Hematopoietic multipotent progenitor cell treated with erythropoietin and hydrocortisone succinate and interleukin-3 and kit ligand, for 17 days (in vitro differentiated cells): Measurements from ENCODE around the gene STRADA.
A peak's percentile ranks its signal among the peaks of the same experiment; 100 is the strongest.

Source experiments
- DNase-seq: peaks from one replicate; pipeline ENCODE4 v3.0.0-alpha.2; 2015; ENCODE audit warnings: low spot score

STRADA gene, protein sequence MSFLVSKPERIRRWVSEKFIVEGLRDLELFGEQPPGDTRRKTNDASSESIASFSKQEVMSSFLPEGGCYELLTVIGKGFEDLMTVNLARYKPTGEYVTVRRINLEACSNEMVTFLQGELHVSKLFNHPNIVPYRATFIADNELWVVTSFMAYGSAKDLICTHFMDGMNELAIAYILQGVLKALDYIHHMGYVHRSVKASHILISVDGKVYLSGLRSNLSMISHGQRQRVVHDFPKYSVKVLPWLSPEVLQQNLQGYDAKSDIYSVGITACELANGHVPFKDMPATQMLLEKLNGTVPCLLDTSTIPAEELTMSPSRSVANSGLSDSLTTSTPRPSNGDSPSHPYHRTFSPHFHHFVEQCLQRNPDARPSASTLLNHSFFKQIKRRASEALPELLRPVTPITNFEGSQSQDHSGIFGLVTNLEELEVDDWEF

DNA sequence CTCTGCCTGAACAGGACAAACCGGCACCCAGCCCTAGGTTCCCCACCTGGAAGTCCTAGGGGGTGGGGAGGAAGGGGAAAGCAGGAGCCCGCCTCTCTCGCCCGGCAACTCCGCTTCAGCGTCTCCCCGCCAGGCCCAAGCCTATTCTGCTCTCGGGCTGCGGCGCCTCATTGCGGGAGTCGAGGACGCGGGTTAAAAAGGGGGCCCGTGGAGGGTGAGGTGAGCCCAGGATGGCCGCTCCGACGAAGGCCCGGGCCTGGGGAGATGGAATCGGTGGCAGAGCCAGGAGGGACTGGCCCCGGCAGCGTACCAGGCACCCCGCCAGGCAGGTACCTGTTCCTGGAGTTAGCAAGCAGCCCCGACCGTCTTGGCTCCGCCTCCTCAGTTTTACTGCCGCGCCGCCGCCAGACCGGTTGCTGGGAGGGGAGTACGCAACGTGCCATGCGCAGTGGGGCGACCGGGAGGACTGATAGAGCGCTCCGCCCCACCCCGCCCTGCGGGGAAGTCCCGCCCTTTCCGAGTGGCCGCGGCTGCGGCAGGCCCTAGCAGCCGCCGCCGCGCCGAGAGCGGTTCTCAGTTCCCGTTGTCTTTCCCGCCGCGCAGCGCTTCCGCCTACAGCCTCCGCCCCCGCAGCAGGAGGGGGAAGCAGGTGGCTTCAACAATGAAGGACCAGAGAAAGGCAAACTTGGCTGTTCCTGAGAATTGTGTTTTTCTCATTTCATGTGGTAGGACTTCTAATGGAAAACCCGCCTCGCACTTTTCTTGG lies at the start of gene STRADA:
Gene STRADA, minus strand, starts transcription at position 392 of the 766 bp plus-strand sequence. CDS start 13,430 bp downstream, outside the sequence.
- peak; percentile 99 for DNase-seq

DNA sequence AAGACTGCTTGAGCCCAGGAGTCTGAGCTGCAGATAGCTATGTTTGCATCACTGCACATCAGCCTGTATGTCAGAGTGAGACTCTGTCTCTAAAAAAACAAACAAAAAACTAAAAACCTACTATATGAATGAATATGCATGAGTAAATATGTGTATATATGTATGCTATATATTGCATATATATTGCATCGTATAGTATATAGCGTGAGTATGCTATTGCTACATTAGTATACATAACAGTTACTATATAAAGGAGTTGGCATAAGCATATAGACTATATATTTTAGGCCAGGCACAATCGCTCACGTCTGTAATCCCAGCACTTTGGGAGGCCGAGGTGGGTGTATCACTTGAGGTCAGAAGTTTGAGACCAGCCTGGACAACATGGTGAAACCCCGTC lies 48.5 kb upstream of the STRADA start:
- no peak for DNase-seq

DNA sequence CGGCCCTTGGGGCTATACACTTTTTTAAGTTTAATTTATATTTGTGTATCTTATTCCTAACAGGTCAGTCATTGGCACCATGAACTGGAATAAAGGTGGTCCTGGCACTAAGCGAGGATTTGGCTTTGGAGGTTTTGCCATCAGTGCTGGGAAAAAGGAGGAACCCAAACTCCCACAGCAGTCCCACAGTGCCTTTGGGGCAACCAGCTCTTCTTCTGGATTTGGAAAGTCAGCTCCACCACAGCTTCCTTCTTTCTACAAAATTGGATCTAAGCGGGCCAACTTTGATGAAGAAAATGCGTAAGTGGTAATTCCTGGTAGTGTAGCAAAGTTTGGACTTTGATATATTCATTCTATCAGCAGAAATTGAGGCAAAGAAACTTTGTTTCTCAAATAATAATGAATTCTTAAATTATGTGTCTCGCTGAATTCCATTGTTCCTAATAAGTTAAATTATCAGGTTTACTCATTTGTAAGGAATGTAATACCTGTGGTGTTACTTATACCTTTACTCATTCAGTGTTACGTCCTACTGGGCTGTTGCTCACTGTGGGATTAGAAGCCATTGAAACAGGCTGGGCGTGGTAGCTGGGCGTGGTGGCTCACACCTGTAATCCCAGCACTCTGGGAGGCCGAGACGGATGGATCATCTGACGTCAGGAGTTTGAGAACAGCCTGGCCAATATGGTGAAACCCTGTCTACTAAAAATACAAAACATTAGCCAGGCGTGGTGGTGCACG lies 45.5 kb upstream of the STRADA start:
- no peak for DNase-seq

DNA sequence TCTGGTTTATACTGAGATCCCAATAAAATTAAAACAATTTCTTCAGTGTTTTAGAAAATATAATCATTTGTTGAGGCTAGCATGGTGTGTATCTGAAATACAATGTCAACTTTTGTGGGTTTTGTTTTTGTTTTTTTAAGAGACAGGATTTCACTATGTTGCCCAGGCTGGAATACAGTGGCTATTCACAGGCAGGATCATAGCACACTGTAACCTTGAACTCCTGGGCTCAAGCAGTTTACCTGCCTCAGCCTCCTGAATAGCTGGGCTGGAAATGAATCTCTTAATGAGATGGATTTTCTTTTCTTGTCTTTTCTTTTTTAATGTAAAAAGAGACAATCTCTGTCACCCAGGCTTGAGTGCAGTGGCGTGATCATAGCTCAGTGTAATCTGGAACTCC lies 44.5 kb upstream of the STRADA start:
- DNase-seq, result no peak

DNA sequence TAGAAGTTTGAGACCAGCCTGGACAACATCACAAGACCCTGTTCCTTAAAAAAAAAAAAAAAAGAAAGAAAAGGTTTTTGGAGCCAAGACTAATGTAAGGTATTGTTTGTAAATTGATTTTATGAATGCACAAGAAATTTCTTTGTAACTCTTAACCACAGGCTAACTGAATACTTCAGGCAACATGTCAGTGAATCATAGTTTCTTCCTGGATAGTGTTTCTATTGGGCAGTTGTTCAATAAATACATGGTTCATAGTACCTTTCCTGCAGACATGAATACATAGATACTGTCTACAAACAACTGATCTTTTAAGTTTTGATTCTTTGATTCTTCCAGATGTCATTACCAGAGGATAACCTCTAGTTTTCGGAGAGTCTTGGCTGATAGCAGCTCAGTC lies 44.0 kb upstream of the STRADA start:
- DNase-seq, result no peak

DNA sequence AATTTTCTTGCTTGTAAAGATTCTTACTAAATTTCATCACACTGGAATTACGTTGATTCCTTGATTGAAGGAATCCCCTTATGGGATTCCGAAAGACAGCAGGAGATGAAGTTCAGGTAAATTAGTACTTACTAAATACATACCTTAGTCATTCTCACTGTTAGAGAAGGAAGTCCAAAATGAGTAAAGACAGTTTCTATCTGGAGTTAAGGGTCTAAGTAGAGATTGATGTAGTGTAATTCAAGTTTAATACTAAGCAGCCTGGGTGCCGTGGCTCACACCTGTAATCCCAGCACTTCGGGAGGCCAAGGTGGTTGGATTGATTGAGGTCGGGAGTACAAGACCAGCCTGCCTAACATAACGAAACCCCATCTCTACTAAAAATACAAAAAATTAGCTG lies 41.9 kb upstream of the STRADA start:
- DNase-seq, result no peak

DNA sequence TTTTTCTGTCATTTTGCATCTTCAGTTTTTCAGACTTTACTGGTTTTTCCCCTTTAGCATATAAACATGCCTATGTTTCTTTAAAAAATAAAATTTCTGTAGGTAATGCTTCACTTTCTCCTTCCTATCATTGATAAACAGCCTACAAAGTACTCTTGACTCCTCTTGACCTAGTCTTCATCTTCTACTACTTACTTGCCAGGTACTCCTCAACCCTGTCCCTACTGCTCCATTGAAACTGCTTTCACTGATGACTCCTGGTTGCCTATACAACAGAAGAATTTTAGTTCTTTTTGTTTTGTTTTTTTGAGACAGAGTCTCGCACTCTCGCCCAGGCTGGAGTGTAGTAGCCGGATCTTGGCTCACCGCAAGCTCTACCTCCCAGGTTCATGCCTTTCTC lies 39.3 kb upstream of the STRADA start:
- no peak for DNase-seq

DNA sequence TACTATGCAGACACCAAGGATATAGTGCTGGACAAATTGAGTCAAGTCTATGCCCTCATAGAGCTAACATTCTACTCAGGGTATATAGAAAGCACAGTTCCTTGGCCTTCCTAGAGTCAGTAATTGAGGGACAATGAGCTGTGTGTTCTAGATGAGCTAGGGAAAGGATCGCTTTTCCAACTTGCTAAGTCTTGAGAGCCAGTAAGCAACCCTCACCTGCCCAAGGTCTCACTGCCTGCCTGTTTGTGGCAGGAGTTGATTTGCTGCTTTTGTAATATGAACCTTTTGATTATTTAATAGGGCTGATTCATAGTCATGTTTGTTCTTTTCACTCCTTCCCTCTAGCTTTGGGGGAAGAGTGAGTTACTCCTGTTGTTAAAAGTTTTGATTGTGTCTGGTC lies 38.9 kb upstream of the STRADA start:
- no peak for DNase-seq

DNA sequence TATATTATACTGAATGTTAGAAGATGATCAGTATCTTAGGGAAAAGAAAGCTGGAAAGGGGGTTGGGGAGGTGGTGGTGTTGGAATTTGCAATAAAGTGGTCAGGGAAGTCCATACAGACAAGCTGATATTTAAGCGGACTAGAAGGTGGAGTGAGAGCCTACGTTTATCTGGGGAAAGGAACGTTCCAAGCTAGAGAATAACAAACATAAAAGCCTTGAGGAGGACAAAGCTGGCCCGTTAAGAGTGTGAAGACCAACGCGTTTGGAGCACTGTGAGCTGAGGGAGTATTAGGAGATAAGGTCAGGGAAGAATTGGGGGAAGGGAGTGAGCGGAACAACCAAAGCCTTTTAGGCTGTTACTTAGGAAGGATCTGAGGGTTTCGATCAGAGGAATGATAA lies 33.8 kb upstream of the STRADA start:
- DNase-seq, result no peak

DNA sequence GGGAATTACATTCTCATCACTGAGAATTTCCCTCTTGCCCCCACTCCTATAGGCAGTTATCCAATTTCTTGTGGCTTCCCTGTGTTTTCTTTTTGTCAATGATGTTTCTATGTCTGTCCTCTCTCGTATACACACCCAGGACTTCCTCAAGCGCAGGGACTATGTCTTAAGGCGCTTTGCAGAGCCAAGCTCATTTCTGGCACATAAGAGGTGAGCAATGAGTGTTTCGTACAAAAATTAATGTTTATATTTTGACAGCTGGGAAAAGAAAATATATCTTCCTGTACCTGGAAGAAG lies 33.3 kb upstream of the STRADA start:
- no peak for DNase-seq

DNA sequence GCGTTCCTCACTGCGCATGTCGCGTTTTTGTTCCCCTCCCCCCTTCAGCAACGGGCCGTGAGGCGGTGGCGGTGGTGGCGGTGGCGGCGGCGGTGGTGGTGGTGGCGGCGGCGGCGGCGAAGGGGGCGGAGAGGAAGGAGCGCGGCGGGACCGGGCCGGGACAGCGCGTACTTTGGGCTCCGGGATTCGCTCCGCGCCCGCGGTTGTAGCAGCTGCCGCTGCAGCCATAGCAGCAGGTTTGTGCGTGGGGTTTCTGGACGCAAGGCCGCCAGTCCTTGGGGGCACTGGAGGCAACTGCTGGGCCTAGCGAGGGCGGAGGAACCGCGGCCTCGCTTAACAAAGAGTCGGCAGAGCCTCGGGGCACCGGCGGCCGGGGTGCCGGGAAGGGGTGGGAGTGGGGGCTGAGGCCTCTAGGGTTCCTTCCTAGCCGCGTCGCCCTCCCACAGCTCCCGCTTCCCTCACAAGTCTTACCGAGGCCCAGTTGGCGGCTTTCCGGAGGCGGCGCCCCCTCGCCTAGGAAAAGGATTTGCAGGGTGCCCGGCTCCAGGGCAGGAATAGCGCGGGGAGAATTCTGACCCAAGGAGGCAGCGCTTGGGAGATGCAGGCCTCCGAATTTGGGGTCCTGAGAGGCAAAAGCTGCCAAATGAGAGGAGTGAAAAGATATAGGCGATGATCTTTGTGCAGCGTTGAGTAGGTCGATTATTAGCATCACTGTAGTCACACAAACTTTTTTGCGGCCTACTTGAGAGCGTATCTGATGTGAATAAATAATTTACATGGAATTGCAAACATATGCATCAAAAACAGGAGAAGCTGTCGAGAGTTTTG lies 32.8 kb upstream of the STRADA start, which contains the start of gene DDX42:
Gene DDX42, plus strand, starts transcription at position 30 of the 828 bp plus-strand sequence. CDS start 12,880 bp downstream, outside the sequence.
- DNase-seq, result no peak

DNA sequence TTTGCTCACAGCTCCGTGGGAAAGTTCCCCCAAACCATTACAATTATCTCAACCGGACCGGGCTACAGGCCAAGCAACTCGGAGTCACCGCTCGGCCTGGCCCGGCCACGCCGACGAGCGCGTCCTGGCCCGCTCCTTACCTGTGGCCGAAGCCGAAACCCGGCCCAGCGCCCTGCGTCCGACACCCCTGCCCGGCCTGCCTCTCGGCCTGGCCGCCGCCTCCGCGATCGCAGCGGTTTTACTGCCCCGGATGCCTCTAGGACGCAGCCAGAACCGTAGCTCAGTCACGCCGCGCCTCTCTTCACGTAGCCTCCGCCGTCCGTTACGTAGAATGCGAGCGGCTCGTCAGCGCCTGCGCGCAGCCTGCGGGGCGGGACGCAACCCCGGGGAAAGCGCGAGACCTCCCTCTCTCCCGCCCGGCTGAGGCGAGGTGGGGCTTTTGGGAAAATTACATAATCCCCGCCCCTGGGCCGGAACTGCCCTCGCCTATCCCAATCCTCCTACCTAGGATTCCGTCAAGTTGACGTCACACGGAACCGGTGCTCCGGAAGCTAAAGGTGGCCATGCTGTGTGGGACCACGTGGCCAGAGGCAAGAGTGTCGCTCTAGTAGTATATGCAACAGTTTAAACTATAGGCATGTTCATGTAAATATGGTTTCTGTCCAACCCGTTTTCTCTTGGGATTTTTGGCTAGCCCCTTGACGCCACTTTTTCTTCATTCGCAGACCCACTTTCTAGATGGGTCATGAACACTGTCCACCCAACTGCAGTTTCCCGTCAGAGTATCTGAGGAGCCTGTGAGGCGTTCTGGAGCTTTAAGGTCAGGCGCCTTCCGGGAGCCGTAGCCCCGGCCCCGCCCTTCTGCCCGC lies 31.9 kb upstream of the STRADA start, which contains the start of gene CCDC47:
Gene CCDC47, minus strand, starts transcription at position 326 of the 869 bp plus-strand sequence. CDS start 7,422 bp downstream, outside the sequence.
- peak; percentile 98 for DNase-seq

DNA sequence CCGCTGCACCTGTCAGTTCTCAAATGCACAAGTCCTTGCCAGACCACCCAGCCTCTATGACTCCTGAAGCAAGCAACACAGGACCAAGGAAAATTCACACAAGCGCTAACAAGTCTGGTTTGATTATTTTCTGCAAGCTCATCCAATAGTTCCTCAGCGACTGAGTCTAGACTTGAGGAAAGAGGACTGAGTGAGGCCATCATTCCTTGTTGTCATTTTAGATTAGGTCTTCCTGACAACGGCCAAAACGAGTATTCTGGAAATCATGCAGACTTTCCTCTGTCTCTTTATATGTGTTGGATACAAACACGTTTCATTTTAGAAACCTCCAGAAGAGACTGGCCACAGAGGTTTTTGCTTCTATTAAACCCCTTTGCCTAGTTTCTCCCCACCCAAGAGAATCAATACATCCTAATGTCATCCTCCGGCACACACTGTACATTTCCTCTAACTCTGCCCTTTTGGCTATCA lies 31.2 kb upstream of the STRADA start:
- peak; percentile 74 for DNase-seq

DNA sequence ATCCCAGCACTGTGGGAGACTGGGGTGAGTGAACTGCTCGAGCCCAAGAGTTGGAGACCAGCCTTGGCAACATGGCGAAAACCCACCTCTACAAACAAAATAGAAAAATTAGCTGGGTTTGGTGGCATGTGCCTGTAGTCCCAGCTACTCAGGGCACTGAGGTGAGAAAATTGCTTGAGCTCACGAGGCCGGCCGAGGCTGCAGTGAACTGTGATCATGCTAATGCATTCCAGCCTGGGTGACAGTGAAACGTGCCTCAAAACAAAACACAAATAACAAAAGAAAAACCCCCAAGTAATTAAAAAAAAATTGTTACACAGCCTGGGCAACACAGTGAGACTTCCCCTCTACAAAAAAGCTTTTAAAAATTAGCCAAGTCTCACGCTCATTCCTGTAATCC lies 26.8 kb upstream of the STRADA start:
- no peak for DNase-seq

DNA sequence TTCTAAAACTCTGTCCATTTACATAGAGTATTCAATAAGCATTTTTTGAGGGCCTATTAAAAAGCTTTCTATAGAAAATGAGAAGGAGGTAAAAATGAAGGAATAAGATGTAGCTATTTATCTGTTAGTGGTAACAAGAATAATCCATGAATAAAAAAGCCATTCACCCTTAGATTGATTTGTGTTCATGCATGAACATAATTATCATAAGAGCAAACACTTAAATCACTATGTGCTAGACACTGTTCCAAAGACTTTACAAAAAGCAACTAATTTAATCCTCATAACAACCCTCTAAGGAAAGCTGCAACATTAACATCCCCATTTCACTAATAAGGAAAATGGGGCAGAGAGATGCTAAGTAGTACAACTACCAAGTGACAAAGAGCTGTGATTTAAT lies 25.2 kb upstream of the STRADA start:
- no peak for DNase-seq

DNA sequence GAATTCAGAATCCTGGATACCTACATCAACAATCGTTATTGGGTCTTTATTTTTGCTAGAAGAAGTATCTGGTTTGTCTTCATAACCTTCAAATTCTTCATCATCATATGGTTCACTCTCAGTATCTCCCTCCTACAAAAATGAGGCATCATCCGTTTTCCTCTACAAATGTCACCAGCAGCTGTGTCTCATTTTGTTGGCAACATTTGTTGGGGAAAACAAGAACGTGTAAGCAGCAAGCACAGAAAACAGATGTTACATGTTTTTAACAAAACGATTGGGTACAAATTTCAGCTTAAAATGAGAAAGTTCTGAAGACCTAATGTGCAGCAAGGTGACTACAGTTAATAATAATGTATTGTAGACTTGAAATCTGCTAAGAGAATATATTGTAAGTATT lies 23.1 kb upstream of the STRADA start:
- no peak for DNase-seq

DNA sequence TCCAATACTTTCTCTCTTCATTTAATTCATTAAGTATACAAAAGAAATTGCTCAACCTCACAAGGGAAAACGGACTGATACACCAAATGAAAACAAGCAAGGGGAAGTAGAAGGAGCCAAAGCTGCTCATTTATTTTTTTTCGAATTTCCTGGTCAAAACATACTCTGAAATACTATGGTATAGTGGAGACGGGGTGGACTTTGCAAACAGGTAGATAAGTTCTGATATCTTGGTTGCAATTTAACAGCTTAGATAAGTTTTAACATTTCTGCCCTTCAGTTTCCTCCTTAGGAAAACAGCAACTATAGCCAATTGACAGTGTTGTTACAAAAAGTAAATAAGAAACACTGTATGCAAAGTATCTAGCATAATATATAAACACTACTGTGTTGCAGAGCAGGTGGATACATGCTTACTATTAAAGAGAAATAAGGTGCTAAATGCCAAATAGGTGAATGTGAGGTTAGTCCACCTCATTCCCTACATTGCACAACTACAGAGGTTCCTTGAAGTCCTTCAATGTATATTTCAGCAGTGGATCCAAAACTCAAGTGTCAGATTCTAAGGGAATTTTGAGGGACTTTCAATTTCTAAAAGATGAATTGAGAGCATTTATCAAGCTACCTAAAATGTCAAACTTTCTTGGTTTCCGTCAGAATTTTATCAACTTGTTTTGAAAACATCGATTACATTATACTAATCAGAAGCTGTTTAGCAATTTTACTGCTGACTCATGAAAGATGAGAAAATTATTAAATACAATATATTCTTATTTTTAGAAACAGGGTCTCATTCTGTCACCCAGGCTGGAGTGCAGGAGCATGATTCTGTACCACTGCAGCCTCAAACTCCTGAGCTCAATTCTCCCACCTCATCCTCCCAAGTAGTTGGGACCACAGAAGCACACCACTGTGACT lies 20.8 kb upstream of the STRADA start:
- no peak for DNase-seq

DNA sequence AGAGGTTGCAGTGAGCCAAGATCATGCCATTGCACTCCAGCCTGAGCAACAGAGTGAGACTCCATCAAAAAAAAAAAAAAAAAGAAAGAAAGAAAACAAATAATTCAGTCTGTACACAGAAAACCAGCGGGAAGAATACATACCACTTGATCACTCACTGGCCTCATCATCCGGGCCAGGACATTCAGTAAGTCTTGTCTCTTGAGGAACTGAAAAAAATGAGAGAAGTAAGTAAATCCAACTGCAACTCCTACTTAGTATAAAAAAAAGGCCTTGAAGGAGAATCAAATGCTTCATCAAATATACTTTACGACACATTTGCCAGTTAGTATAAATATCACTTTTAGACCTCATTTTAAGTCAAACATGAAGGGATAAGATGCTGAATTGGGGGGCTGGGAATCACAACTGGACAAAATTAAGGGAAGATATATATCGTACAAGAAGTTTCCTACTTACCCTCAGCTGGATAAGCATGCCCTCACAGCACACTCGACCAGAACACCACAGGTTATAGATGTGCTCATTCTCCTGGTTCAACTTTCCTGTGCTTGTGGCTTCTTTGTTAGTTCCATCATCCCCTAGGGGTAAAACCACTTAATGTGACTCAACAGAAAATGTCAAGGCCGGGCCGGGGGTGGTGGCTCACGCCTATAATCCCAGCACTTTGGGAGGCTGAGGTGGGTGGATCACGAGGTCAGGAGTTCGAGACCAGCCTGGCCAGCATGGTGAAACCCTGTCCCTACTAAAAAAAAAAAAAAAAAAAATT lies 19.4 kb upstream of the STRADA start:
- DNase-seq, result no peak

DNA sequence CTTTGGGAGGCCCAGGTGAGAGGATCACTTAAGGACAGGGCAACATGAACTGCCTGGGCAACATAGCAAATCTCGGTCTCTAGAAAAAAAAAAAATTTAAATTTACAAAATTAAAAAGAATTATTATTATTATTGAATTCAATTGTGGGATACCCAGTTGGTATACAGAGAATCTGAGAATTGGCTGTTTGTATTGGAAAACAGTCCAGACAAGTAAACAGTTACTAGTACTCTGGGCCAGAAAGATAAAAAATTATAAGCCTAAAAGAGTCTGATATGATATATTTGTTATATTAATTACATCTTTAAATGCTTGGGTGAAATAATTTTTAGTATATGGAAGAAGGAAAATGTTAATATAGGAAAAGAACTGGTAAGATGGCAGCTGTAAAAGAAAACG lies 16.8 kb upstream of the STRADA start:
- DNase-seq, result no peak
